Right atrium auricular region (tissue), 2 donors: ENCODE results near the gene ARHGEF17. TPM values are rescaled to one million over a fixed set of nuclear protein-coding genes. Genes with fewer than 3 reads are reported as not detected.

Experiments used
- DNase-seq: peaks from one replicate; pipeline ENCODE4 v3.0.0-alpha.2; 2019; ENCODE audit warnings: low spot score
- H3K27ac ChIP-seq, 2 donors: fragments of 200-600 bp; sonication (generic); 1 replicate in 1 of 2; 2 replicates in 1 of 2; pipeline ENCODE4 v1.5.1; 2016 to 2019
- H3K27me3 ChIP-seq, 2 donors: fragments of 200-600 bp; sonication (generic); one replicate each; pipeline versions ENCODE4 v1.5.1 to v1.6.0; 2017 to 2019
- H3K36me3 ChIP-seq: fragments of 200-600 bp; sonication (generic); one replicate; pipeline ENCODE4 v1.5.1; 2016
- H3K4me1 ChIP-seq, 2 donors: fragments of 200-600 bp; sonication (generic); one replicate each; pipeline versions ENCODE4 v1.5.1 to v1.6.0; 2017 to 2019
- H3K4me3 ChIP-seq, 2 donors: fragments of 200-600 bp; sonication (generic); 1 replicate in 1 of 2; 2 replicates in 1 of 2; pipeline ENCODE4 v1.5.1; 2017 to 2019; ENCODE audit warnings: mild to moderate bottlenecking in 1 of 2, moderate library complexity in 1 of 2
- H3K9me3 ChIP-seq, 2 donors: fragments of 200-600 bp; sonication (generic); one replicate each; pipeline ENCODE4 v1.5.1; 2019
- CTCF ChIP-seq, 2 donors: fragments of 200-600 bp; sonication (generic); IDR thresholded peaks; one replicate each; pipeline ENCODE4 v1.5.1; 2019; ENCODE audit warnings: antibody characterized with exemption in 2 of 2
- total RNA-seq, 2 donors: library from RNA; depleted of rRNA; stranded (reverse); fragments of >200 nt; gene quantifications; one replicate each; pipeline ENCODE4 v1.1.0, GENCODE V29; 2016

The ARHGEF17 gene
- total RNA-seq, 2 donors from 2014 or later, result 41.6 to 59.9 TPM

- peaks cover 0 to 13% of the 10 kb centered on the region in 2 donors for H3K4me1 ChIP-seq
- no peak for TF ChIP-seq CTCF (IDR thresholded peaks at IDR 0.05)
Observed at GRCh38 chr11:73277467-73277866, 30.6 kb upstream of the ARHGEF17 start.

GRCh38 chr11:73280626-73281025 is 27.4 kb upstream of the ARHGEF17 start:
- no peak for TF ChIP-seq CTCF (IDR thresholded peaks at IDR 0.05)
- H3K27ac ChIP-seq, result peak overlapping the region in 1 of 2 donors; percentile 27
- H3K4me1 ChIP-seq, result no peaks in the 10 kb centered on the region
- no peak for DNase-seq
- no peak overlapping the region for H3K4me3 ChIP-seq
- H3K27me3 ChIP-seq, result no peaks in the 10 kb centered on the region
- H3K9me3 ChIP-seq, result no peaks in the 10 kb centered on the region
- H3K36me3 ChIP-seq, result no peaks in the 10 kb centered on the region

More at GRCh38 chr11:73277467-73277866, 30.6 kb upstream of the ARHGEF17 start:
- Histone ChIP-seq H3K27me3 (no peaks in the 10 kb centered on the region), H3K4me3 (no peak overlapping the region), H3K27ac (no peak overlapping the region), H3K9me3 (no peaks in the 10 kb centered on the region), H3K36me3 (no peaks in the 10 kb centered on the region)
- no peak for DNase-seq

GRCh38 chr11:73281201-73281741 is 26.8 kb upstream of the ARHGEF17 start:
- no peak for DNase-seq
- no peaks in the 10 kb centered on the region for H3K9me3 ChIP-seq
- H3K27ac ChIP-seq, result peak overlapping the region in 1 of 2 donors; percentile 27
- H3K4me3 ChIP-seq, result no peak overlapping the region
- no peak for TF ChIP-seq CTCF (IDR thresholded peaks at IDR 0.05)
- H3K36me3 ChIP-seq, result no peaks in the 10 kb centered on the region
- H3K27me3 ChIP-seq, result no peaks in the 10 kb centered on the region
- no peaks in the 10 kb centered on the region for H3K4me1 ChIP-seq

- Histone ChIP-seq H3K27me3 (no peaks in the 10 kb centered on the region), H3K36me3 (no peaks in the 10 kb centered on the region), H3K4me1 (no peaks in the 10 kb centered on the region), H3K27ac (no peak overlapping the region), H3K9me3 (no peaks in the 10 kb centered on the region), H3K4me3 (no peak overlapping the region)
- no peak for DNase-seq
- no peak for TF ChIP-seq CTCF (IDR thresholded peaks at IDR 0.05)
Observed at GRCh38 chr11:73281796-73282660, 26.0 kb upstream of the ARHGEF17 start.

- no peak for TF ChIP-seq CTCF (IDR thresholded peaks at IDR 0.05)
- Histone ChIP-seq H3K27ac (no peak overlapping the region), H3K4me1 (peaks cover 0 to 14% of the 10 kb centered on the region in 2 donors), H3K9me3 (no peaks in the 10 kb centered on the region), H3K27me3 (no peaks in the 10 kb centered on the region), H3K36me3 (no peaks in the 10 kb centered on the region), H3K4me3 (no peak overlapping the region)
- no peak for DNase-seq
Observed at GRCh38 chr11:73283276-73284000, 24.6 kb upstream of the ARHGEF17 start.
